HepG2 (cell line): Measurements from ENCODE around the gene NECAB2. TPM values are rescaled to one million over a fixed set of nuclear protein-coding genes. Genes with fewer than 3 reads are reported as not detected.
A peak's percentile ranks its signal among the peaks of the same experiment; 100 is the strongest.

Source experiments
- BCL6 ChIP-seq: IDR thresholded peaks from 2 replicates; pipeline ENCODE4 v1.6.1; 2016; ENCODE audit warnings: missing genetic modification reagents, missing compliant biosample characterization
- ELF3 ChIP-seq: IDR thresholded peaks from 2 replicates; pipeline ENCODE4 v1.6.1; 2016; ENCODE audit warnings: missing genetic modification reagents, missing compliant biosample characterization
- ERF ChIP-seq: IDR thresholded peaks from 2 replicates; pipeline ENCODE4 v1.6.1; 2018; ENCODE audit warnings: missing biosample characterization, missing genetic modification reagents
- FIP1L1 ChIP-seq: fragments of 200-400 bp; formaldehyde crosslinking; IDR thresholded peaks from 2 replicates; pipeline ENCODE4 v1.6.1; 2018; ENCODE audit warnings: low read depth, mild to moderate bottlenecking, low read length, moderate library complexity, borderline replicate concordance; ENCODE audit not compliant: insufficient read depth
- JUN ChIP-seq: sonication (generic); formaldehyde crosslinking; IDR thresholded peaks from 2 replicates; pipeline ENCODE4 v1.4.0; 2020; ENCODE audit warnings: mild to moderate bottlenecking, missing genetic modification reagents
- JUNB ChIP-seq: sonication (generic); formaldehyde crosslinking; IDR thresholded peaks from 2 replicates; pipeline ENCODE4 v1.8.0; 2022; ENCODE audit warnings: missing genetic modification reagents, mild to moderate bottlenecking, borderline replicate concordance
- KDM3A ChIP-seq: IDR thresholded peaks from 2 replicates; pipeline ENCODE4 v1.6.1; 2018; ENCODE audit warnings: low read depth, missing compliant biosample characterization
- PTBP1 ChIP-seq: fragments of 200-400 bp; formaldehyde crosslinking; IDR thresholded peaks from 2 replicates; pipeline ENCODE4 v1.6.1; 2018; ENCODE audit warnings: low read length, low read depth; ENCODE audit not compliant: poor library complexity, severe bottlenecking
- SOX6 ChIP-seq, 2 experiments: fragments of 450-650 bp in 1 of 2; sonication (generic) in 1 of 2; formaldehyde crosslinking in 1 of 2; IDR thresholded peaks; 2 replicates each; pipeline versions ENCODE4 v1.4.0 to v1.6.1; 2017 to 2020; ENCODE audit warnings: antibody characterized with exemption in 1 of 2, mild to moderate bottlenecking in 1 of 2, missing genetic modification reagents in 1 of 2
- SUZ12 ChIP-seq: fragments of 150-350 bp; IDR thresholded peaks from 2 replicates; pipeline ENCODE4 v1.6.1; 2014; ENCODE audit warnings: low read depth, low read length
- ZNF121 ChIP-seq: sonication (generic); formaldehyde crosslinking; IDR thresholded peaks from 2 replicates; pipeline ENCODE4 v1.5.0; 2020; ENCODE audit warnings: mild to moderate bottlenecking, missing genetic modification reagents
- ZNF251 ChIP-seq: sonication (generic); formaldehyde crosslinking; IDR thresholded peaks from 2 replicates; pipeline ENCODE4 v1.9.0; 2021; ENCODE audit warnings: mild to moderate bottlenecking, missing genetic modification reagents
- ZNF329 ChIP-seq: sonication (generic); formaldehyde crosslinking; IDR thresholded peaks from 2 replicates; pipeline ENCODE4 v1.9.0; 2021; ENCODE audit warnings: low read depth, mild to moderate bottlenecking, missing genetic modification reagents
- ZNF34 ChIP-seq: sonication (generic); formaldehyde crosslinking; IDR thresholded peaks from 2 replicates; pipeline ENCODE4 v1.4.0; 2020; ENCODE audit warnings: mild to moderate bottlenecking, missing genetic modification reagents, borderline replicate concordance
- ZNF446 ChIP-seq: sonication (generic); formaldehyde crosslinking; IDR thresholded peaks from 2 replicates; pipeline ENCODE4 v1.5.0; 2020; ENCODE audit warnings: mild to moderate bottlenecking, missing genetic modification reagents
- ZNF616 ChIP-seq: sonication (generic); formaldehyde crosslinking; IDR thresholded peaks from 2 replicates; pipeline ENCODE4 v1.5.0; 2020; ENCODE audit warnings: low read depth, mild to moderate bottlenecking, missing genetic modification reagents
- ZNF660 ChIP-seq: sonication (generic); formaldehyde crosslinking; IDR thresholded peaks from 2 replicates; pipeline ENCODE4 v1.5.1; 2020; ENCODE audit warnings: mild to moderate bottlenecking, low read depth, missing genetic modification reagents, borderline replicate concordance
- ZNF850 ChIP-seq: sonication (generic); formaldehyde crosslinking; conservative IDR thresholded peaks from 2 replicates; pipeline ENCODE4 v1.9.0; 2021; ENCODE audit warnings: mild to moderate bottlenecking, missing genetic modification reagents
- ZSCAN29 ChIP-seq: sonication (generic); formaldehyde crosslinking; conservative IDR thresholded peaks from 2 replicates; pipeline ENCODE4 v1.4.0; 2020; ENCODE audit warnings: mild to moderate bottlenecking, missing genetic modification reagents
- polyA plus RNA-seq, 8 experiments: library from polyadenylated mRNA; depleted of rRNA in 3 of 8; stranded (reverse) in 7 of 8; unstranded in 1 of 8; fragments of >200 nt; fragmentation: Illumina TruSeq in 4 of 8; extraction: Trizol in 4 of 8; gene quantifications; 2 replicates each; pipeline versions ENCODE4 v1.2.1 to v1.2.3, GENCODE V29; 2011 to 2016; ENCODE audit warnings: low read depth in 4 of 8, missing spikeins in 1 of 8, mixed read lengths in 1 of 8; ENCODE audit not compliant: insufficient read depth in 1 of 8
- total RNA-seq, 5 experiments: library from RNA; depleted of rRNA; stranded (reverse); fragments of >200 nt; fragmentation: Illumina TruSeq; extraction: Trizol; gene quantifications; 2 replicates each; pipeline ENCODE4 v1.2.3, GENCODE V29; 2016; ENCODE audit warnings: low read depth in 1 of 5
- TF ChIP-seq, protein P1 (sequence below): sonication (generic); formaldehyde crosslinking; IDR thresholded peaks from 2 replicates; pipeline ENCODE4 v1.8.0; 2022; ENCODE audit warnings: mild to moderate bottlenecking, missing genetic modification reagents, borderline replicate concordance
- TF ChIP-seq, protein P2 (sequence below): sonication (generic); formaldehyde crosslinking; IDR thresholded peaks from 2 replicates; pipeline ENCODE4 v1.5.1; 2020; ENCODE audit warnings: mild to moderate bottlenecking, missing genetic modification reagents, moderate library complexity
- TF ChIP-seq, protein P3 (sequence below): sonication (generic); formaldehyde crosslinking; IDR thresholded peaks from 2 replicates; pipeline ENCODE4 v1.4.0; 2020; ENCODE audit warnings: missing genetic modification reagents
- TF ChIP-seq, protein P4 (sequence below): IDR thresholded peaks from 2 replicates; pipeline ENCODE4 v1.6.1; 2016

Gene NECAB2
- total and polyA plus RNA-seq, 2 of the 13 experiments (the other 11 are each of a cell fraction or from before 2014, with no cell fraction given): 0.21 to 0.49 TPM

DNA sequence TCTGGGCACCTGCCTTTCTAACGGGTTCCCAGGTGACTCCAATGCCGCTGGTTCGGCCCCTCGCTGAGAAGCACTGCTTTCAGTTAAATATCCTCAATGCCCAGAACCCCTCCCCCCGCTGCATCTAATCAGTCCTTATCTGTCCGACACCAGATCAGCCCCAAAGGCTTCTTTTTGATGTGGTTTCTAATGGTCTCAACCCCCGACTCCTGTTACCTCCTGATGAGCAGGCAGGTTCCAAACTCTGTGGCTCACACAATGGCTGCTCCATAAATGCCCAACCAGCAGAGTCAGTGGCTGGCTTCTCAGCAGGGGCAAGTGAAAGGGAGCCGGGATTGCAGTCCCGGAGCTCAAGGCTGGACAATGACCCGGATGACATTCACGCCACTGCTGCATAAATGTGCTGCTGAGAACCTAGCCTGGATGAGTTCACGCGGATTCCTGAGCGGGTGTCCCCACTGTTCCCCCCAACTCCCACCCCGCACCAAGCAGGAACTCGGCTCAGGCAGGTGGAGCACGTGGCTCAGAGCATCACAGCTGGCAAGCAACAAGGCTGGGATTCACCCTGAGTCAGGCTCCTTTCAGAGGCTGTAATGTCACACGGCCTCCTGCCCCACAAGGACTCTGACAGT is 75.6 kb downstream of the NECAB2 start (continued):
- no peak for TF ChIP-seq ZNF446 (CRISPR knock-in tag)
- 0 out of 2 replicates have a peak, but pooled peaks have one; percentile 1 for TF ChIP-seq ERF (CRISPR knock-in tag)
- TF ChIP-seq BCL6: no peak
- TF ChIP-seq, protein P1, sequence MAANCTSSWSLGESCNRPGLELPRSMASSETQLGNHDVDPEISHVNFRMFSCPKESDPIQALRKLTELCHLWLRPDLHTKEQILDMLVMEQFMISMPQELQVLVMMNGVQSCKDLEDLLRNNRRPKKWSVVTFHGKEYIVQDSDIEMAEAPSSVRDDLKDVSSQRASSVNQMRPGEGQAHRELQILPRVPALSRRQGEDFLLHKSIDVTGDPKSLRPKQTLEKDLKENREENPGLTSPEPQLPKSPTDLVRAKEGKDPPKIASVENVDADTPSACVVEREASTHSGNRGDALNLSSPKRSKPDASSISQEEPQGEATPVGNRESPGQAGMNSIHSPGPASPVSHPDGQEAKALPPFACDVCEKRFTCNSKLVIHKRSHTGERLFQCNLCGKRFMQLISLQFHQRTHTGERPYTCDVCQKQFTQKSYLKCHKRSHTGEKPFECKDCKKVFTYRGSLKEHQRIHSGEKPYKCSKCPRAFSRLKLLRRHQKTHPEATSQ (CRISPR knock-in tag): no peak
- no peak for TF ChIP-seq ELF3
- no peak for TF ChIP-seq ZNF850 (CRISPR knock-in tag)
- TF ChIP-seq ZNF34: no peak
- TF ChIP-seq, protein P2, sequence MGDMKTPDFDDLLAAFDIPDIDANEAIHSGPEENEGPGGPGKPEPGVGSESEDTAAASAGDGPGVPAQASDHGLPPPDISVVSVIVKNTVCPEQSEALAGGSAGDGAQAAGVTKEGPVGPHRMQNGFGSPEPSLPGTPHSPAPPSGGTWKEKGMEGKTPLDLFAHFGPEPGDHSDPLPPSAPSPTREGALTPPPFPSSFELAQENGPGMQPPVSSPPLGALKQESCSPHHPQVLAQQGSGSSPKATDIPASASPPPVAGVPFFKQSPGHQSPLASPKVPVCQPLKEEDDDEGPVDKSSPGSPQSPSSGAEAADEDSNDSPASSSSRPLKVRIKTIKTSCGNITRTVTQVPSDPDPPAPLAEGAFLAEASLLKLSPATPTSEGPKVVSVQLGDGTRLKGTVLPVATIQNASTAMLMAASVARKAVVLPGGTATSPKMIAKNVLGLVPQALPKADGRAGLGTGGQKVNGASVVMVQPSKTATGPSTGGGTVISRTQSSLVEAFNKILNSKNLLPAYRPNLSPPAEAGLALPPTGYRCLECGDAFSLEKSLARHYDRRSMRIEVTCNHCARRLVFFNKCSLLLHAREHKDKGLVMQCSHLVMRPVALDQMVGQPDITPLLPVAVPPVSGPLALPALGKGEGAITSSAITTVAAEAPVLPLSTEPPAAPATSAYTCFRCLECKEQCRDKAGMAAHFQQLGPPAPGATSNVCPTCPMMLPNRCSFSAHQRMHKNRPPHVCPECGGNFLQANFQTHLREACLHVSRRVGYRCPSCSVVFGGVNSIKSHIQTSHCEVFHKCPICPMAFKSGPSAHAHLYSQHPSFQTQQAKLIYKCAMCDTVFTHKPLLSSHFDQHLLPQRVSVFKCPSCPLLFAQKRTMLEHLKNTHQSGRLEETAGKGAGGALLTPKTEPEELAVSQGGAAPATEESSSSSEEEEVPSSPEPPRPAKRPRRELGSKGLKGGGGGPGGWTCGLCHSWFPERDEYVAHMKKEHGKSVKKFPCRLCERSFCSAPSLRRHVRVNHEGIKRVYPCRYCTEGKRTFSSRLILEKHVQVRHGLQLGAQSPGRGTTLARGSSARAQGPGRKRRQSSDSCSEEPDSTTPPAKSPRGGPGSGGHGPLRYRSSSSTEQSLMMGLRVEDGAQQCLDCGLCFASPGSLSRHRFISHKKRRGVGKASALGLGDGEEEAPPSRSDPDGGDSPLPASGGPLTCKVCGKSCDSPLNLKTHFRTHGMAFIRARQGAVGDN (CRISPR knock-in tag): peak; percentile 51
- TF ChIP-seq ZNF329 (CRISPR knock-in tag): no peak
- TF ChIP-seq, protein P3, sequence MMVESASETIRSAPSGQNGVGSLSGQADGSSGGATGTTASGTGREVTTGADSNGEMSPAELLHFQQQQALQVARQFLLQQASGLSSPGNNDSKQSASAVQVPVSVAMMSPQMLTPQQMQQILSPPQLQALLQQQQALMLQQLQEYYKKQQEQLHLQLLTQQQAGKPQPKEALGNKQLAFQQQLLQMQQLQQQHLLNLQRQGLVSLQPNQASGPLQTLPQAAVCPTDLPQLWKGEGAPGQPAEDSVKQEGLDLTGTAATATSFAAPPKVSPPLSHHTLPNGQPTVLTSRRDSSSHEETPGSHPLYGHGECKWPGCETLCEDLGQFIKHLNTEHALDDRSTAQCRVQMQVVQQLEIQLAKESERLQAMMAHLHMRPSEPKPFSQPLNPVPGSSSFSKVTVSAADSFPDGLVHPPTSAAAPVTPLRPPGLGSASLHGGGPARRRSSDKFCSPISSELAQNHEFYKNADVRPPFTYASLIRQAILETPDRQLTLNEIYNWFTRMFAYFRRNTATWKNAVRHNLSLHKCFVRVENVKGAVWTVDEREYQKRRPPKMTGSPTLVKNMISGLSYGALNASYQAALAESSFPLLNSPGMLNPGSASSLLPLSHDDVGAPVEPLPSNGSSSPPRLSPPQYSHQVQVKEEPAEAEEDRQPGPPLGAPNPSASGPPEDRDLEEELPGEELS (CRISPR knock-in tag): 0 out of 2 replicates have a peak, but pooled peaks have one; percentile 3
- no peak for TF ChIP-seq ZNF121
- TF ChIP-seq SUZ12: no peak
- no peak for TF ChIP-seq SOX6 (IDR thresholded peaks at IDR 0.05)
- 0 out of 2 replicates have a peak, but pooled peaks have one; percentile 2 for TF ChIP-seq SOX6 (CRISPR knock-in tag; IDR thresholded peaks at IDR 0.05)
- no peak for TF ChIP-seq FIP1L1
- no peak for TF ChIP-seq PTBP1
- TF ChIP-seq, protein P4, sequence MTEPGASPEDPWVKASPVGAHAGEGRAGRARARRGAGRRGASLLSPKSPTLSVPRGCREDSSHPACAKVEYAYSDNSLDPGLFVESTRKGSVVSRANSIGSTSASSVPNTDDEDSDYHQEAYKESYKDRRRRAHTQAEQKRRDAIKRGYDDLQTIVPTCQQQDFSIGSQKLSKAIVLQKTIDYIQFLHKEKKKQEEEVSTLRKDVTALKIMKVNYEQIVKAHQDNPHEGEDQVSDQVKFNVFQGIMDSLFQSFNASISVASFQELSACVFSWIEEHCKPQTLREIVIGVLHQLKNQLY (CRISPR knock-in tag): no peak
- TF ChIP-seq ZNF251: no peak
- TF ChIP-seq KDM3A (CRISPR knock-in tag): no peak
- TF ChIP-seq JUNB (CRISPR knock-in tag): no peak
- no peak for TF ChIP-seq ZSCAN29 (CRISPR knock-in tag)
- no peak for TF ChIP-seq ZNF616 (CRISPR knock-in tag)
- no peak for TF ChIP-seq JUN (CRISPR knock-in tag)
- no peak for TF ChIP-seq ZNF660 (CRISPR knock-in tag)
